Kidney glomerular epithelial cell (primary cell): Measurements from ENCODE around the gene DLG5.
A peak's percentile ranks its signal among the peaks of the same experiment; 100 is the strongest.

ENCODE experiments used
- DNase-seq: peaks from one replicate; lab custom pipeline; 2025; lab: John Stamatoyannopoulos, UW

DLG5 gene

DNA sequence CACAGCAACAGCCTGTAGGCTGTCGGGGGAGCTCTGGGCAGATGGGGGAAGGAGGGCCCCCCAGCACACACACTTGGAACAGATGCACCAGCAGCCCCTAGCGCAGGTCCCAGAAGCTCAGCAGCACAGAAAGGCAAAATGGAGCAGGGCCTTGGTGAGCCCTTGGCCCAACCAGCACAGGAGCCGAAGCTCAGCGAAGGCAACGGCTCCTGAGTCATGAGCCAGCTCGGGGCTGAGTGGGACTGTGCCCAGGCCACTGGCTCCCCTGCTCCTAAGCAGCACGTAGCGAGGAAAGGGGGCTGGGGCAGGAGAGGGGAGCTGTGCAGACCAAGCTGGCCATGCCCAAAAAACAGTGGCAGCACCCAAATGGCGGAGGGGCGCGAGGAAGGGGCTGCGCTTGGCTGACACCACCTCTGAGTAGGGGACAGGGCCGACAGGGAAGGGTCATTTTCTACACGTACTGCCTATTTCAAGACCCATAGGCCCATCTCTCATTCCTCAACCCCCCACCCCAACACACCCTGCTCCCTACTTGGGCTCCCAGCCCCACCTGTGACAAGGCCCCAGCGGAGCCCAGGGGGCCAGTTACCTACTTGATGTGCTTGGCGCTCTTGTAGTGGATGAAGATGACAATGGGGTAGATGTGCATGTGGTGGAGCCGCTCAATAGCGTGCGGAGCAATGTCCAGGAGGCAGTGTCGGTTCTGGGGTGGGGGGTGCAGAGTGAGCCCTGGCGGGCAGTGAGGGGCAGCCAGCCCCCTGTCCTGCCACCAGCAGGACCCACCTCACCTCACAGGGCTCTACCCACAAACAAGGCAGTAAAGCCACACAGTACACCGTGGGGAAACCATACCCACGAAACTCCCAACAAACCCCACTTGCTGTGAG, 132.1 kb downstream of the DLG5 start:
- DNase-seq = no peak

DNA sequence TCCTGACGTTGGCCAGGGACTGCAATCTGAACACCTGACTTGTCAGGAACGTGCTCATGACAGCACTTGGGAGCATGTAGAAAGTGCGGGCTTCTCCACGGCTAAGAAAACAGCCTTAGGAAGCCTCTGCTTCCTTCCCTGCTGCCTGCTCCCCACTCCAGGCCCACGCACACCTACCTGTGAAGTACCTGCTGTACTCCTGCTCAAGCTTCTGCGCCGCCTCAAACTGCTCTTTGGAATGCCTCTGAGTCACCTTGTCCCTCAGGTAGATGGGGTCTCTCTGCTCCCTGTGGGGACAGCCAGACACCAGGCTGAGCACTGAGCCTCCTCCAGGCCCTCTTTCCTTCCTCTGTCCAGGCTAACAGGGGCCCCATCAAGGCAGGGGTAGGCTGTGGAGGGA, 132.7 kb downstream of the DLG5 start:
- no peak for DNase-seq

DNA sequence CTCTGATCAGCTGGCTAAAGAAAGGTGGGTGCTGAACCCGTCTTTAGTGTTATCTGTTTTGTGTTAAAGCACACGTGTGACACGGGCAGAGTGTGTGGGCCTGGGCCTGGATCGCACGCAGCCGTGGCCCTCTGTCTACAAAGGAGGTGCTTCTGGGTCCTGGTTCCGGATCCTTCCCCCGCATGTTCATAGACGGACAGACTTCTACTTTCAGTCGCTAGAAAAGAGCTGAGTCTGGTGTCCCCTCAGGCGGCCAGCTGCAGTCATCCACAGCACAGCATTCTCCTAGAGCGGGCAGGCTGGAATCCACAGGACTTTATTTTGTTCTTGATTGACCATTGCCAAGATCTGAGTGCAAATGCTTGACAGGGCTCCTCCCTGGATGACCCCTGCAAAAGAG, 134.4 kb downstream of the DLG5 start:
- no peak for DNase-seq

DNA sequence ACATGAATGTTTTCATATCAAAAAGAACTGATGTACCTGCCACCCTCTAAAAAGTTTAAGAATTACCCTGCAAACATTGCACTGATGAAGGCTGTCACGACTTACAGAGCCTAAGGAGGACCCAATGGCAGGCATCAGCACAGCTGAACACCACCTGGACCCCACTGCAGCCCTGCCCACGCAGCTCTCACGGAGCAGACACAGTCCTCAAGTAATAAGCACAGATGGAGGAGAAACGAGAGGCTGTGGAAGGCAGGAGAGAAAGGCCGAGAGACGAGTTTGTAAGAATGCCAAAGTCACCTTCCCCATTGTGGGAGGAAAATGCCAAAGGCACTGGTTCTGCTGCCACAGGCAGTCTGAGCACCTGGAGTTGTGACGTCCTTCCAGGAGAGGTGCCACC, 135.0 kb downstream of the DLG5 start:
- DNase-seq = no peak

DNA sequence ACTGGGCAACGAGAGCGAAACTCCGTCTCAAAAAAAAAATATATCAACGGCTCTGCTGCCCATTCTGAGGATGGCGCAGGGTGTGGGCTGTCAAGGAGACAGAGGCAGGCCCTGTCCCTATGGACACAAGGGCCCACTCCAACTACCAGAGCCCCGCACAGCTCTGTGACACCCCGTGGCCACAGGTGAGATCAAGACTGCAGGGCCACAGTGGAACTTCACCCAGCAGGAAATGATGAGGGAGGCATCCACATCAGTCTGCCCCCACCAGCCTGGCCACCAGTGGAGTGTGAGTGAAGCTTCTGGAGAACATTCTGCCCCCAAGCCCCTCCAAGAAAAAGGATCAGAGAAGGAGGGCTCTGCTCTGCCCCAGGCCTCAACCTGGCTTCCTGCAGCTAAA, 136.7 kb downstream of the DLG5 start:
- no peak for DNase-seq

DNA sequence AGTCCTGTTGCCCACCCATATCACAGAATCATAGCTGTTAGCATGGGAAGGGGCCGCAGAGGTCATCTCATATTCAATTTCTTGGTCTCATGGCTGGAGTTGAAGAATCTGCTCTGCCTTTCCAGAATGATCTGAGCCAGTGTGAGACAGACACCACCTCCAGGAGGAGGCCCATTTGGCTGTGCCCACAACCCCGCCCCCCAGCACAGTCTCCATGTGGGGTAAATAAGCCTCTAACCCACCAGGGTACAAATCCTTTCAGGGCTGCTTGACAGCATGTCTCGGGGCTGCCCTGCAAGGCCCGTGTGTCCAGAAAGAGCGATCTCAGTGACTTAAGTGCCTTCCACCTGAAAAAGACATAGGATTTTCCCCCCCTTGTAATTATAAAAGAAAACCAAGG, 137.5 kb downstream of the DLG5 start:
- DNase-seq = no peak

DNA sequence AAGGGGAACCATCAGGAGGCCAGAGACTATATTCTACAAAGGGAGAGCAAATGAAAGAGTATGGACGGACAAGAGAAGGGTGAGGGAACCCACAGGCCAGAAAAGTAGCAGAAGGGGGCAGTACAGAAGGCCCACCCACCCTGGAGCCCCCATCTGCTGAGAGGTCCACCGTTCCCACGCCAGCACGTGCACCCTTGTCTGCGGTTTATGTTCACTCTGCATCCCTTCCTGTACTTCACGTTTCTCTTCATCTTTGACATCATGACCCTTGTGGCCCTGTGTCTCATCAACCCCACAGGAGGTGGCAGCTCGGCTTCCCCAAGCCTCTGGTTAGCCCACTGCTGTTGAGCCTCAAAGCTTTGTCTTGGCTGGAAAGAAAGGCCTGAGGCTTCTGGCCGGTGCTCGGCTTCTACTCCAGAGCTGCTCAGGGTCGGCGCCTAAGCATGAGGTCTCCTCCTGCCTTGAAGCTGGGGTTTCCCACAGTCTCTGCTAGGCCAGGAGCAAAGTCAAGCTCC, 138.0 kb downstream of the DLG5 start:
- DNase-seq = no peak

DNA sequence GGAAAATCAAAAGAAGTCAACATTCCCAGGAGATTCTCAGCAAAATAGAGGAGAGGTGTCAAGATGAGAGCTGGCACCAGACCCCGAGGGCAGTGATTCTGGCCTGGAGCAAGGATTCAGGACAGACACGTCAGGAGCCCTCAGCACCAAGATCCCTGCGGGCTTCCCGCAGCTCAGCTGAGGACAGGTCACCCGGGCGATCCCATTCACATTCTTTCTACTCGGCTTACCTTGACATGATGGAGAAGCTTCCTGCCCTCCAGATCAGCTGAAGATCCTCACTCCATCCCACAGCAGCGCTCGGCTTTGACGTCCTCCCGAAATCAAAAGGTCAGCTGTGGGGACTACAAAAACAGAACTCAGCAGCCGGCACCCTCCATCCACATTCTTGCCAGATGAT, 139.1 kb downstream of the DLG5 start:
- no peak for DNase-seq

DNA sequence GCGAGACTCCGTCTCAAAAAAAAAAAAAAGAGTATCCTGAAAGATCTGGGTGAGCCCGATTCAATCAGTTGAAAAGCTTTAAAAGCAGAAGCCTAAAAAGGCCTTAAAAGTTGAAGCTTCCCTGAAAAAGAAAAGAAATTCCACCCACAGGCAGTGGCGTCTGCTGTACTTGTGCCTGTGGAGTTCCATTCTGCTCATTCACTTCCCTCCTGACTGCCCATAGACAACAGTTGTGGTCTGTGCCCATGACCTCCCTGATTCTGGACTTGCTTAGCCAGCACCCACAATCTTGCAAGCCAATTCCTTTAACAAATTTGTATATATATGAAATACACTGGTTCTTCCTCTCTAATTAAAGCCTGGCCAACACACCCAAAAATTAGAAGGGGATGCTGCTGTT, 141.7 kb downstream of the DLG5 start:
- peak; percentile 59 for DNase-seq

DNA sequence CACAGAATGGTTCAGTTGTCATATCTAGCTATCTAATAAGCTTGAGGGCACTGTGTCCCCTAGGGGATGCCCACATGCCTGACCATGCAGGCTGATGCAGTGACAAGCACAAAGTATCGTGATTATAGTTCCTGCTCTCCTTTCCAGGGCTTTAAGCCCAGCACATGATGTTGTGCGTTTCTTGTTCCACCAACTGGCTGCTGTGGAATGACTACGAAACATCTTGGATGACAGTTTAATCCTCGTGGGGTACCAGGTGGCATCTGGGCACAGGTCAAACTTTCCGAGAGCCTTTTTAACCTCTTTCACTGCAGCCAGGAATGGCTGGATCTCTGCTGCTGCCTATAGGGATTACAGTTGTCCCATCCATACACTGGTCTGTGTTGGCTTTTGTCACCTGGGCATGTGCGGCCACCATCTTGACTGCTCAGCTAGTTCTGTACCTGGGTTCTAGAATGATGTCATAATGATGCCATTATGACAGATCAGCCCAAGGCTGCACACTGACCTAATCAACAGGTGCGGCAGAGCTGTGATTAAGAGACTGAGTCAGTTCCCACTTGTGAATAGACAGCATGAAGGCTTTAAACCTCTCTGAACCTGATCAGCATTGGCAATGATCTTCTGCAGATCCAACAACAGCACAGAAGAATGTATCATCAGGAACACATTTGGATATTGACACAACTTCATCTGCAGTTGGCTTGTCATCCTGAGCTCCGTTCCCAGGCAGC, 144.1 kb downstream of the DLG5 start:
- no peak for DNase-seq

DNA sequence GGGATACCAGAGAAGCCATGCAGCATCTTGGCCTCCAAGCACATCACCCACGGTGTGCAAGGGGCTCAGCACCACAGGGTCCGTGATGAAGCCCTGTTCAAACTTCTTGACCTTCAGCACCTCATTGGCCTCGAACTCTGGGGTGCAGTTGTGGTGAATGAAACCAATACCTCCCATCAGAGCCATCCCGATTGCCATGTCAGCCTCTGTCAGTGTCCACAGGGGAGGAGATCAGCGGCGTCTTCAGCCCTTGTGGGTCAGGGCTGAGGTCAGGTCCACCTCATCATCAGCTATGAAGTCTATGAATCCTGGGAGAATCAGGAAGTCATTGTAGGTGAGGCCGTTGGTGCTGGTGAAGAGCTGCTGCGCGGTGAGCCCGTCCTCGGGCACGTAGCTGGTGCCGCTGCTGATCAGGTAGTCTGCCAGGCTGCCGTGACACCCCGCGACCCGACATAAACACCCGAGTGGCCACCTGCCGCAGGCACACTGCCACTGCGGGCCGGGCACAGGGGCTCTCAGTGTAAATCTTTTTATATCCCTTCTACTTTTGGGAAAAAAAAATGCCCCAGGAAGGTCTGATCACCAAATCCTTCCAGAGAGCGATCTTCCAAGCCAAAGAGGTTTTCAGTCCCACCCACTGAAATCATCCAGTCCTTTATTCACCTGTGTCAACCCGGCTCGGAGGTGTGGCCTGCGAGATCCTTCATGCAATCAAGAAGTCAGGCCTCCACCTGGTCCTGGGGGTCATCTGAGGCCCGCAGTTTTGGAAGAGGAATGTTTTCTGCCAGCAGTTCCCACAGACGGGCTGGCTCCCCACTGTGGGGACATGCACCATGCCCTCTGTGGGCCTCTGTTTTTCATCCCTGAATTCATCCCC, 144.9 kb downstream of the DLG5 start:
- DNase-seq = no peak

DNA sequence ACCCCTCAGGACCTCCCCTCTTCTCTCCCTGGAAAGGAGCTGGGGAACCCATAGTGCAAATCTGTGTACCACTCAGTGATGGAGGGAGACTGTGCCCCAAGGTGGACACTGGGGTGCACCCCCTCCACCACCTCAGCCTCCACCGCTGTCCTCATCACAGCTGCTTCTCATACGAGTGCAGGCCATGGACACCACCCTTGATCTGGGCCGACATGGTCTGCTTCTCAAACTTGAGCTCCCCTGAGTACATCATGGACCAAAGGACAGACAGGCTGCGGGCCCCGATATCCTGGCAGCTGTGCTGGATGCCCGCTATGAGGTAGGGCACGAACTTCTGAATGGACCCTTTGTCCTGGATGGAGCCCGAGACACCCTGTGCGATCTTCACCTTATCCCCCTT, 146.4 kb downstream of the DLG5 start:
- DNase-seq = no peak

DNA sequence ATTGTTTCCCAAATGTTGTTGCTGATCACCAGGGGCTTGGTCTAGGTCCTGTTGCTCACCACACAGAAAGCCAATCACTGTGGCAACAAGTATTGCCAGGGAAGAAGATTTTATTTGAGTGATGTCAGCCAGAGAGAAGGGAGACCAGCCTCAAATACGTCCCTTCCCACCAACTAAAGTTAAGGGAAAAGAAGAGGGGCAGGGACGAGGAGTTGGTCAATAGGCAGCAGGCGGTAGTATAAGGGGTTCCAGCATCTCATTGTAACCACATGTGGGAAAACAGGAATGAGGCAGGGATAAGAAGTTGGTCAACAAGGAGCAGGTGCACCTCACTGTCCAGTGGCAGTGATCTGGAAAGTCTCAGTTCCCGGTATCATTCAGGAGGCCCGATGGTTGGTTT, 150.1 kb downstream of the DLG5 start:
- no peak for DNase-seq

DNA sequence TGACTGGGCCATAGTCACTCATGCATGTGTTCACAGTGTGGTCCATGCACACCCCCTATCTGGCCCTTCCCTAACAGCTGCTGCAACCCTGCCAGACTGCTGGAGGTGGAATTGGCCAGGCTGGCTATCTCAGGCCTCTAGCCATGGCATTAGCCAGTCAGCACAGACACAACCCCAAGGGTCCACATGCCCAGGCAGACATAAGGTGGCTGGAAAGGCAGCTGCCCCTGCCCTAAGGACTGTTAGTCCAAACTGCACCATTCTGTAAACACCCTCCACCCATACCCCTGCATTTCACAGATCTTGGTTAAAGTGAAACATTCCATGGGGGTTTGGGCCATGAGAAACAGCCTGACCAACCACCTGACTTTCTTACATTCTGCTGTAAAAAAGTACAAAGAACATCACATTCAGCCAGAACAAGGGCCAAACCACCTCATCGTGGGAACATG, 151.6 kb downstream of the DLG5 start:
- DNase-seq = no peak

DNA sequence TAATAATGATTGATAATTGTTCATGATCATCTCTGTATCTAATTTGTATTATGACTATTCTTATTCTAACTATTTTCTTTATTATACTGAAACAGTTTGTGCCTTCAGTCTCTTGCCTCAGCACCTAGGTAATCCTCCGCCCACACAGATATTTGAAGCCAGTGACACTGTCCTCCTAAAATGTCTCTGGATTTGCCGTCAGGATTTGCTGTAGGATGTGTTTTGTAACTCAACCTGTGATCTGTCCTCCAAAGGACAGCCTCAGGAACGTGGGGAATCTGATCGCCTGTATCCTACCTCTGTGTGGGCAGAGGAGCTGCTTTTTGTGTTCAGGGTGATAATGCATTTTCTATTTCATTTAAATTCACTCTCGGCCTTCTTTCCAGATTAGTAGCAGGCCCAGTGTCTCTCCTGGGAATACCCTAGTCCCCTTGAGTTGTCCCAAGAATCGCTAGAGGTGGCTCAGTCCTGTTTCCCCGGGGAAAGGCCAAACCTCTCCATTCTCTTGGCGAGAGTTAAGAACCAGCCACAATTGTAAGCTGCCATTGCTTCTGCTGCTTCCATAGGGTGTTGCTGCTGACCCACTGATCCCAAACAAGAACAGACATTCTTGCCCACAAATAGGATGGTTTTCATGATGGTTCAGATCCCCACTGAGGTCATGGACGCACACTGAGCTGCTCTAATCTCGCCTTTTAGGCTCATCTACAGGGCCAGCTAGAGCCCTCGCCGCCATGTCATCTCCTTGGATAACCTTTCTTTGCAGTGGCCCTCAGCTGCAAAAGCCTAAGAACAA, 152.7 kb downstream of the DLG5 start:
- no peak for DNase-seq

DNA sequence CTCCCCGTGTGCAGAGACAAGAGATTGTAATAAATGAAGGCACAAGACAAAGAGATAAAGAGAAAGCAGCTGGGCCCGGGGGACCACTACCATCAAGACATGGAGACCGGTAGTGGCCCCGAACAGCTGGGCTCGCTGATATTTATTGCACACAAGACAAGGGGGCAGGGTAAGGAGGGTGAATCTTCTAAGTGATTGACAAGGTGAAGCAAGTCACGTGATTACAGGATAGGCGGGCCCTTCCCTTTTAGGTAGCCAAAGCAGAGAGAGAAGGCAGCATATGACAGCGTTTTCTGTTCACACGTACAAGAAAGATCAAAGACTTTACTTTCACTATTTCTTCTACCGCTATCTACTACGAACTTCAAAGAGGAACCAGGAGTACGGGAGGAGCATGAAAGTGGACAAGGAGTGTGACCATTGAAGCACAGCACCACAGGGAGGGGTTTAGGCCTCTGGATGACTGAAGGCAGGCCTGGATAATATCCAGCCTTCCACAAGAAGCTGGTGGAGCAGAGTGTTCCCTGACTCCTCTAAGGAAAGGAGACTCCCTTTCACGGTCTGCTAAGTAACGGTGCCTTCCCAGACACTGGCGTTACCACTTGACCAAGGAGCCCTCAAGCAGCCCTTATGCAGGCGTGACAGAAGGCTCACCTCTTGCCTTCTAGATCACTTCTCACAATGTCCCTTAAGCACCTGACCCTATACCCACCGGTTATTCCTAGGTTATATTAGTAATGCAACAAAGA, 153.5 kb downstream of the DLG5 start:
- peak; percentile 70 for DNase-seq

DNA sequence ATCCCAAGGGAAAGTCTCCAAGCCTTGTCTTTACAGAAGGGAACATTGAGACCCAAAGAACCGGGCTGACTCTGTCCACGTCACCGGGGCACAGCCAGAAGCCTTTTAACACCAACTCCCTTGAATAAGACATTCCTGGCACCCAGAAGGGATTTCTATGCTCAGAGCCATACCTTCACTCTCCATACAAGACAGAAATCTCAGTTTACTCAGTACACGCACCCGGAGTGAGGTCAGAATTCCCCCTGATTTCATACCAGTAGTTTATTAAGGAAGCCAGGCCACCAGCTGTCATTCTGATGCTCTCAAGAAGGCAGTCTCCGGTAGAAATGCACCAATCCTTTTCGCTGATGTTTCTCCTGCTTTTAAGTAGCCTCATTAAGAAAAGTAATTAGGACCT, 154.7 kb downstream of the DLG5 start:
- DNase-seq = no peak

DNA sequence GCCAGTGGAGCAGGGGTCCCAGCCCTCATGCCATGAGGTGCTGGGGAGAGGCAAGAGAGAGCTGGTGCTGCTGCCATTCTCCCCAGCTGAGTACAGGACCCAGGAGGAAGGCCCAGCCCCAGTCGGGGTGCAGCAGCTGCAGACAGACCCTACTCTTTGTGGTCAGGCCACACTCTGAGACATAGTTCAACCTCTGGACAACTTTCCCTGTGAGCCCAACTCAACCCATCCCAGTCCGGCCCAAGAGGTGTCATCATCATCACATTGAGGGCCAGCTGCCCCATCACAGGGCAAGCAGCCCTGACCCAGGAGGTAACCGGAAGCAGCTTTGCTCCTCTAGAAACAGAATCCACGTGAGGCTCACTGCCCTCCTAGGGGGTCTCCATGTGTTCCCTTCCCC, 155.1 kb downstream of the DLG5 start:
- DNase-seq = no peak

DNA sequence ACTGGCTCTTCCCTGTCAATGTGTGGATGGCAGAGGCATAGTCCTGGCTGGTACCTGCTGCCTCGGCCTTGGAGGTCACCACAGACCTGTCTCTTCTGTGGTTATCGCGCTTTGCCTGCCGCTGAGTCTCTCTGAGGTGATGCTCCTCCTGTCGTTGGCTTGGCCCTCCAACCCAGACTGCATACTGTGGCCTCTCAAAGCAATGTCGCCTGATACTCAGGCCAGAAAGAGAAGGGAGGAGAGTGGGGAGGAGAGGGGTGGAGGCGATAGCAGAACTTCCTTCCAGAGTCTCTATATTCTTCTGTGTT, 155.7 kb downstream of the DLG5 start:
- no peak for DNase-seq

DNA sequence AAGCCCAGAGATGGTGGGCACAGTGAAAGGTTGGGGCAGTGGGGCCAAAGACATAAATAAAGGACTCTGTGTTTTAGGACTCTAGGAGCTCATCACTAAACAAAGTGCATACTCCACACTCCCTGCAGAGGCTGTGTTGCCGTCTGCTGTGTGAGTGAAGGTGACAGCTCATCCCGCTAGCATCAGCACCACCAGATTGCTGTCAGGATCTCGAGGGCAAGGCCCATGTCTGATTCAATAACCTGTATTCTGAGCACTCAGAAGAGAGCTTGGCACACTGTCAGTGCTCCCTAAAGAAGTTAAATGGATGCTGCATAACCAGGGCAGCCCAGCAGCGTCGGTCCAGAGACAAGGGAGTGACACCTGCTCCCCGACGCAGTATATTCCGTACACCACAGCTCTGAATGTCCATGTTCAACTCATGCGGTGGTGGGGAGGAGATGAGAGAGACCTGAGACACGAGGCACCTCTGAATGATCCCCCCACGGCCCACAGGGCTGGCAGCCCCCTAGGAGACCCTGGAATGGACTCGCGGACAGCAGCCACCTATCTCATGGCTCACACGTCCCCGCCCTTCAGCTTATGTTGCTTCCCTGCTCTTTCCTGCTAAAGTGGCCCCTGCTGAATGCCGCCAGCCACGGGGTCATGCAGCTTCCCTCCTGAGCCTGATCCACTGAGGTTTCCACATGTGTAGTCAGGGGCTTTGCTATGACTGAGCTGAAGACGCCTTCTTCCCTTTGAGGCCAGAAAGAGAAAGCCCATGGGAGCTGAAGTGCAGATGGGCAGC, 156.3 kb downstream of the DLG5 start:
- no peak for DNase-seq
